Aortic smooth muscle cell (primary cell): Measurements from ENCODE around the gene SRM. TPM values are rescaled to one million over a fixed set of nuclear protein-coding genes. Genes with fewer than 3 reads are reported as not detected.

Experiments used
- total RNA-seq: library from RNA; depleted of rRNA; stranded (reverse); fragments of >200 nt; gene quantifications from 2 replicates; pipeline ENCODE4 v1.2.3, GENCODE V29; 2014

The SRM gene
- 16.8 and 17.6 TPM in 2 replicates for total RNA-seq

DNA sequence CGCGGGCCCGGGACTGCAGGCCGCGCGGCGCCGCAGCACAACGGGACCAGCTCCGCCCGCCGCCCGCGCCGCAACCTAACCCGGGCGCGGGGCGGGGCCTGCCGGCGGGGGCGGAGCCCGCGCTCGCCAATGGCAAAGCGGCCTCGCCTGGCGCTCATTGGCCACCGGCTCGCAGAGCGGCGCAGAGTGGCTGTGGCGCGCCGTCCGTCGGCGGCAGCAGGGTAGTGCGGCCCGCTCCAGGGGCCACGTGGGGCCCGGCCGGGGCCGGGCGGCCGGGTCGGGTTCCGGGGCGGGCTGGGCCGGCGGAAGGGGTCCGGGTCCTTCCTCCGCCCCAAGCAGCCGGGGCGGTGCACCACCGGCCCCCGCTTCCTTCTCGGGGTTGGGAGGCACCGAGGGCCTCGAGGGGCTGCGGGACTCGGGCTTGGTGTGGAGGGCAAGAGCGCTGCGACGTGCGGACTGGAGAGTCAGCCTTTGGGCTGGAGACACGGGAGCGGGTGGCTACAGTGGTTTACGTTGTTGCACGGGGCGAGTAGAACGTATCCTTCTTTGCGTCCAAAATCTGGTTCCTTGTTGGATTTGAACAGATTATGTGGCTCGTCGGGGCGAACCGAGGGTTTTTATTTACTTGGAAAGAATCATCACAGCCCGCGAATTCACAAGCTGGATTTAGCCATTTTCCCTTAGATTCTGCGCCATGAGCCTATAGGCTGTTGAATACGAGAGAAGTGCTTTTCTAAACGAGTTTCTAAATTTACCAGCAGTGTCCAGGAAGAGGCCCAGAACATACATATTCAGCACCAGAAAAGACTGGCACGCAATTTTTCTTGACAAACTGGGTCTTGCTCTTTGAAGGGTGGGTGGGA lies at the start of gene SRM:
SRM (minus strand) TSS at position 51 of the 863 bp plus-strand sequence. CDS start 75 bp downstream, outside the sequence.

DNA sequence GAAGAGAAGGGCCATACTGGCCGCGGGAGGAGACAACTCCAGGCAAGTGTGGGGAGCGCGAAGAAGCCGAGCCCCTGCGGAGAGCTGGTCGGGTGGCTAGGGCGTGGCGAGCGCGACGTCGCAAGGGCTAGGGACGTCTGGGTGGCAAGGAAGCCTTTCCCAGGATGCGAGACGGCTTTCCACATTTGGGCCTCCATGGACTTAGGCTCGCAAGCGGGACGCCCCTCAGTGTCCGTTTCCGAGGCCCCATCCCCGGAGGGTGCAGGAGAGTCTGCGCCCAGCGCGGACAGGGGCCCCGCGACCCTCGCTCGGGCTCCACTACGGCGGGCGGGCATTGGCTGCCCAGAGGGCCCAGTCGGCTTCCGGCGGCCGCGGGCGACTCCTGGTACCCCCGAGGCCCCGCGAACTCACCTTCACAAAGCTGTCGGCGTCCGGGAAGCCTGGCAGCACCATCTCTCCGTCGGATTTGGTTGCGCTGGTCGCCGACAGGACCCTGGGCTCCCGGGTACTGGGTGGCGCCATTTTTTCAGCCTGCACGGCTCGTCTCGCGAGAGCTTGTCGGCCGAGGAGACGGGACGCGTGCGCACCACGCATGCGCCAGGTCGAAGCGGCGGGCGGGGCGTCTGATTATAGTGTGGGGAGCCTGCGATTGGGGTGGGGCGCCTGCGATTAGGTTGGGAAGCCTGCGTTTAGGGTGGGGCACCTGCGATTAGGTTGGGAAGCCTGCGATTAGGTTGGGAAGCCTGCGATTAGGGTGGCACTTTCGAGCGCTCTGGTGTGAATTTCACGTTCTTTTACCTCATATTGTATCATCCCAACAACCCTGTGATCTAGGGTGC lies 39.7 kb upstream of the SRM start, which contains the start of gene EXOSC10:
EXOSC10 (minus strand) TSS at position 560 of the 839 bp plus-strand sequence; CDS start at position 522, 38 bp downstream.

DNA sequence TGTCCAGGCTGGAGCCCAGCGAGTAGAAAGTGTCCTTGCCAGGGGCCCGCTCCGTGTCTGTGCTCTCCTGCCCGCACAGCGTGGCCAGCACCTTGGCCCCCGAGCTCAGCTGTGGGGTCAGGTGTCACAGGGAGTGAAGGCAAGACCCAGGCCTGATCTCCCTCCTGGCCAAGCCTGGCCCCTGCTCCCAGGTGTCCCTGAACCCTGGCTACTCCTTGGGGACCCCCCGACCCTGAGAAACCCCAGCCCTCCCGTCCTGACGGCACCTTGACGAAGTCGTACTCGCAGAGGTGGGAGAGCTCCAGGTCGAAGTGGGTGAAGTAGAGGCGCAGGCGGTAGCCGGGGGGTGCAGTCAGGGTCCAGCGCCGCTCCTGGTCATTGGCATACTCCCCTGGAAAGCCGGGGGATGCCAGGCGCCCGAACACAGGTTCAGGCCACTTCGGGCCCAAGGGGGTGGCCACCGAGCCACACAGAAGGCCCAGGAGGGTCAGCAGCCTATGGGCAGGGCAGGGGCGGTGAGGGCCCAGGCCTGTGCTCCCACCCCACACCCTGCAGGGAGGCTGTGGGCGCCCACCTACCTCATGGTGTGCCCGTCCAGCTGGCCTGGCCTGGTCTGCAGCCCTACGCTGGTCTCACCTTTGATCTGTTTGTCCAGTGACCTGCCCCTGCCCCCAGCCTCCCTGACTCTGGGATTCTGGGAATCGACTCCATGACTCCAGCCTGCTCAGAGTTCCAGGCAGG lies 13.0 kb downstream of the SRM start, which contains the start of gene MASP2:
MASP2 (minus strand) TSS at position 615 of the 741 bp plus-strand sequence; CDS start at position 583, 32 bp downstream.

DNA sequence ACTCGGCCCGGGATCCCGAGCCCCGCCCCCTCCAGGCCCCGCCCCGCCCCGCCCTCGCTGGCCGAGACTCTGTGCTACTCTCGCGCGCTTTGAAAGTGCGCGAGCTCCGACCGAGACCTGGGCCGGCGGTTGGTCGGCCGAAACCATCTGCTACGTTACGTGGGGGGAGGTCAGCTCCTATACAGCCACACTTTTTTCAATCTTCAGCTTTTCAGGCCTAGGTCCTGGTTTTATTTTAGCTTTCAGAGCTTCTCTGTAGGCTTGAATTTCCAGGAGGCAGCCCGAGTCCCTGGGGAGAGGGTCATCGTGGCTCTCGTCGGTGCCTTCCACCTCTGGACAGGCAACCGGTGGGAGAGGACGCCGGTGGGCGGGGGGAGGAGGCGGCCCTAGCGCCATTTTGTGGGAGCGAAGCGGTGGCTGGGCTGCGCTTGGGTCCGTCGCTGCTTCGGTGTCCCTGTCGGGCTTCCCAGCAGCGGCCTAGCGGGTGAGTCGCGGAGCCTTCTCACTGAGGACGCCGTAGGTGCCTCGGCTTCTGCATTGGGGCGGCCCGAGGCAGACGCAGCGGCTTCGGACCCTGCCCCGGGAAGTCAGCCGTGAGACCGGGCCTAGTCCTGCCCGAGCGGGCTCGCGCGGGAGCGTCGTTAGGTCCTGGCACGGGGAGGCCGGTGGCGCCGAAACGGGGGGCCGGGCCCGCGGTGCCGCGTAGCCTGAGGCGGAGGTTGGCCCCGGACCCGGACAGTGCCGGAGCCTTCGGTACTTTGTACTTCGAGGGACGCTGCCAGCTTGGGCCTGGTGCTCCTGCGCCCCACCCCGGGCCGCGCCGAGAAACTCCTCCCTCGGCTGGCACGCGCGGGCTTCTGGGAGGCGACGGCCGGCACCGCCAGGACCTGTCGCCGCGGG lies 47.3 kb downstream of the SRM start, which contains the start of gene TARDBP:
TARDBP (plus strand) TSS at position 395 of the 900 bp plus-strand sequence. CDS start 1,074 bp downstream, outside the sequence.

Other genes with a start within 250 kb of the SRM start
- gene TARDBP, start 47.4 kb downstream of the SRM start, total RNA-seq, result 74.2 and 102 TPM in 2 replicates
- under 0.01 and 0.06 TPM in 2 replicates for gene MASP2, start 12.8 kb downstream of the SRM start, total RNA-seq
- gene EXOSC10, start 39.9 kb upstream of the SRM start, total RNA-seq, result 36.9 and 39.8 TPM in 2 replicates
- not detected in 2 replicates for gene ANGPTL7, start 129.3 kb upstream of the SRM start, total RNA-seq
- 30.0 and 37.8 TPM in 2 replicates for gene MTOR, start 202.5 kb upstream of the SRM start, total RNA-seq
- 4.2 and 6.6 TPM in 2 replicates for gene UBIAD1, start 213.2 kb upstream of the SRM start, total RNA-seq